Measurements from ENCODE around the gene ADNP2.

ADNP2 gene

GRCh38 chr18:80166725-80167124, 57.7 kb downstream of the ADNP2 start:
- H3K4me2 ChIP-seq (ENCODE audit: low read length), result no peak overlapping the region

GRCh38 chr18:80167331-80167730, 58.3 kb downstream of the ADNP2 start:
- H3K79me2 ChIP-seq (ENCODE audit: low read length), result no peaks in the 10 kb centered on the region
- H3K4me2 ChIP-seq (ENCODE audit: low read length), result no peak overlapping the region
- no peak overlapping the region for H3K9ac ChIP-seq (ENCODE audit: low read length)
- no peak for TF ChIP-seq EZH2phosphoT487 (IDR thresholded peaks at IDR 0.05; ENCODE audit: low read depth)
- TF ChIP-seq, protein P1, sequence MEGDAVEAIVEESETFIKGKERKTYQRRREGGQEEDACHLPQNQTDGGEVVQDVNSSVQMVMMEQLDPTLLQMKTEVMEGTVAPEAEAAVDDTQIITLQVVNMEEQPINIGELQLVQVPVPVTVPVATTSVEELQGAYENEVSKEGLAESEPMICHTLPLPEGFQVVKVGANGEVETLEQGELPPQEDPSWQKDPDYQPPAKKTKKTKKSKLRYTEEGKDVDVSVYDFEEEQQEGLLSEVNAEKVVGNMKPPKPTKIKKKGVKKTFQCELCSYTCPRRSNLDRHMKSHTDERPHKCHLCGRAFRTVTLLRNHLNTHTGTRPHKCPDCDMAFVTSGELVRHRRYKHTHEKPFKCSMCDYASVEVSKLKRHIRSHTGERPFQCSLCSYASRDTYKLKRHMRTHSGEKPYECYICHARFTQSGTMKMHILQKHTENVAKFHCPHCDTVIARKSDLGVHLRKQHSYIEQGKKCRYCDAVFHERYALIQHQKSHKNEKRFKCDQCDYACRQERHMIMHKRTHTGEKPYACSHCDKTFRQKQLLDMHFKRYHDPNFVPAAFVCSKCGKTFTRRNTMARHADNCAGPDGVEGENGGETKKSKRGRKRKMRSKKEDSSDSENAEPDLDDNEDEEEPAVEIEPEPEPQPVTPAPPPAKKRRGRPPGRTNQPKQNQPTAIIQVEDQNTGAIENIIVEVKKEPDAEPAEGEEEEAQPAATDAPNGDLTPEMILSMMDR (IDR thresholded peaks at IDR 0.05; ENCODE audit: low read depth, low read length), result no peak
- H3K27ac ChIP-seq (ENCODE audit: low read length), result no peak overlapping the region
- no peaks in the 10 kb centered on the region for H3K36me3 ChIP-seq (replicated peaks; ENCODE audit: low read depth, low read length)
- peaks cover 9% of the 10 kb centered on the region for H3K4me1 ChIP-seq (ENCODE audit: low read length)
- no peak overlapping the region for H3K4me3 ChIP-seq (ENCODE audit: low read length)
- no peaks in the 10 kb centered on the region for H3K9me3 ChIP-seq (ENCODE audit: insufficient read depth, low read length)
- no peak overlapping the region for H2AFZ ChIP-seq (ENCODE audit: low read depth, low read length)
- H4K20me1 ChIP-seq (ENCODE audit: insufficient read depth, low read length), result peaks cover 19% of the 10 kb centered on the region; the same call in 1 of the 2 replicates
- H3K27me3 ChIP-seq (ENCODE audit: low read depth, low read length), result peaks cover 19% of the 10 kb centered on the region

More at GRCh38 chr18:80166725-80167124, 57.7 kb downstream of the ADNP2 start:
- Histone ChIP-seq H3K36me3 (replicated peaks; ENCODE audit: low read depth, low read length) (no peaks in the 10 kb centered on the region), H4K20me1 (ENCODE audit: insufficient read depth, low read length) (peaks cover 19% of the 10 kb centered on the region; the same call in 1 of the 2 replicates), H3K9ac (ENCODE audit: low read length) (no peak overlapping the region), H3K27me3 (ENCODE audit: low read depth, low read length) (peaks cover 12% of the 10 kb centered on the region), H2AFZ (ENCODE audit: low read depth, low read length) (no peak overlapping the region), H3K79me2 (ENCODE audit: low read length) (no peaks in the 10 kb centered on the region), H3K27ac (ENCODE audit: low read length) (no peak overlapping the region), H3K9me3 (ENCODE audit: insufficient read depth, low read length) (no peaks in the 10 kb centered on the region), H3K4me1 (ENCODE audit: low read length) (peaks cover 5% of the 10 kb centered on the region), H3K4me3 (ENCODE audit: low read length) (no peak overlapping the region)
- TF ChIP-seq EZH2phosphoT487 (IDR thresholded peaks at IDR 0.05; ENCODE audit: low read depth), result no peak
- TF ChIP-seq, protein P1 (IDR thresholded peaks at IDR 0.05; ENCODE audit: low read depth, low read length), result no peak

GRCh38 chr18:80167931-80168330, 58.9 kb downstream of the ADNP2 start:
- no peak overlapping the region for H2AFZ ChIP-seq (ENCODE audit: low read depth, low read length)
- no peaks in the 10 kb centered on the region for H3K36me3 ChIP-seq (replicated peaks; ENCODE audit: low read depth, low read length)
- H3K27ac ChIP-seq (ENCODE audit: low read length), result no peak overlapping the region
- TF ChIP-seq, protein P1 (IDR thresholded peaks at IDR 0.05; ENCODE audit: low read depth, low read length), result no peak
- no peak for TF ChIP-seq EZH2phosphoT487 (IDR thresholded peaks at IDR 0.05; ENCODE audit: low read depth)
- peaks cover 13% of the 10 kb centered on the region; the same call in 1 of the 2 replicates for H4K20me1 ChIP-seq (ENCODE audit: insufficient read depth, low read length)
- no peak overlapping the region for H3K4me3 ChIP-seq (ENCODE audit: low read length)
- H3K9me3 ChIP-seq (ENCODE audit: insufficient read depth, low read length), result no peaks in the 10 kb centered on the region
- no peak overlapping the region for H3K9ac ChIP-seq (ENCODE audit: low read length)
- H3K79me2 ChIP-seq (ENCODE audit: low read length), result no peaks in the 10 kb centered on the region
- H3K4me1 ChIP-seq (ENCODE audit: low read length), result peaks cover 9% of the 10 kb centered on the region
- H3K4me2 ChIP-seq (ENCODE audit: low read length), result no peak overlapping the region
- peaks cover 25% of the 10 kb centered on the region for H3K27me3 ChIP-seq (ENCODE audit: low read depth, low read length)

DNA sequence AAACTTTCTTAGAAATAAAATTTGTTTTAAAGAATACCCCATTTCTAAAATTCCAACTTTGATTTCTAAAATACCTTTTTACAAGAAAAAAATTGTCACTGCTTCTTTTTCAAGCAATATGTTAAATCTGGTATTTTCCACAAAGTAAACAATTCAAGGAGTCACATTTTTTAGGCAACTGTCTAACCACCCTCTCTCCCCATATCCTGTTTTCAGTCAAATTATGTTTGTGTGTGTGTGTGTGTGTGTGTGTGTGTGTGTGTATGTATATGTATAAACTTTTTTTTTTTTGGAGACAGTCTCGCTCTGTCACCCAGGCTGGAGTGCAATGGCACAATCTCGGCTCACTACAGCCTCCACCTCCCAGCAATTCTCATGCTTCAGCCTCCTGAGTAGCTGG, 59.3 kb downstream of the ADNP2 start:
- peaks cover 12% of the 10 kb centered on the region; the same call in 1 of the 2 replicates for H4K20me1 ChIP-seq (ENCODE audit: insufficient read depth, low read length)
- H3K4me3 ChIP-seq (ENCODE audit: low read length), result no peak overlapping the region
- H2AFZ ChIP-seq (ENCODE audit: low read depth, low read length), result no peak overlapping the region
- H3K27me3 ChIP-seq (ENCODE audit: low read depth, low read length), result peaks cover 26% of the 10 kb centered on the region
- peaks cover 9% of the 10 kb centered on the region for H3K4me1 ChIP-seq (ENCODE audit: low read length)
- H3K4me2 ChIP-seq (ENCODE audit: low read length), result no peak overlapping the region
- H3K9ac ChIP-seq (ENCODE audit: low read length), result no peak overlapping the region
- H3K9me3 ChIP-seq (ENCODE audit: insufficient read depth, low read length), result no peaks in the 10 kb centered on the region
- H3K36me3 ChIP-seq (replicated peaks; ENCODE audit: low read depth, low read length), result no peaks in the 10 kb centered on the region
- H3K27ac ChIP-seq (ENCODE audit: low read length), result no peak overlapping the region
- TF ChIP-seq, protein P1 (IDR thresholded peaks at IDR 0.05; ENCODE audit: low read depth, low read length), result no peak
- TF ChIP-seq EZH2phosphoT487 (IDR thresholded peaks at IDR 0.05; ENCODE audit: low read depth), result no peak
- no peaks in the 10 kb centered on the region for H3K79me2 ChIP-seq (ENCODE audit: low read length)
